Neutrophil (primary cell): ENCODE data around the gene MLLT10.
"Not testable (repeated sequence)": the region's sequence is repeated elsewhere in the genome, so short reads cannot be mapped to it uniquely, and the experiment has no call there.

ENCODE experiments used
- H3K27ac ChIP-seq: fragments of 200-600 bp; sonication (generic); 2 replicates; pipeline ENCODE4 v1.5.1; 2016; ENCODE audit warnings: mild to moderate bottlenecking, moderate library complexity
- H3K27me3 ChIP-seq: fragments of 200-600 bp; sonication (generic); 2 replicates; pipeline ENCODE4 v1.6.0; 2016; ENCODE audit warnings: mild to moderate bottlenecking
- H3K36me3 ChIP-seq: fragments of 200-600 bp; sonication (generic); 2 replicates; pipeline ENCODE4 v1.5.1; 2017
- H3K4me1 ChIP-seq, 2 experiments: fragments of 200-600 bp in 1 of 2; sonication (generic) in 1 of 2; 1 replicate in 1 of 2; 2 replicates in 1 of 2; pipeline versions ENCODE4 v1.5.1 to v1.6.1; 2013 to 2016; ENCODE audit warnings: low read depth in 1 of 2, low read length in 1 of 2, mild to moderate bottlenecking in 1 of 2, moderate library complexity in 1 of 2; ENCODE audit not compliant: control insufficient read depth in 1 of 2, insufficient read depth in 1 of 2
- H3K4me3 ChIP-seq, 2 experiments: fragments of 200-600 bp in 1 of 2; sonication (generic) in 1 of 2; 1 replicate in 1 of 2; 2 replicates in 1 of 2; pipeline ENCODE4 v1.5.1; 2013 to 2016; ENCODE audit warnings: low read depth in 1 of 2, low read length in 1 of 2, mild to moderate bottlenecking in 1 of 2, moderate library complexity in 1 of 2
- H3K9me3 ChIP-seq: fragments of 200-600 bp; sonication (generic); 2 replicates; pipeline ENCODE4 v1.5.1; 2016
- CTCF ChIP-seq: fragments of 200-600 bp; sonication (generic); IDR thresholded peaks from 2 replicates; pipeline ENCODE4 v1.5.1; 2016; ENCODE audit warnings: antibody characterized with exemption

The MLLT10 gene

GRCh38 chr10:21705828-21706176 lies 171.8 kb downstream of the MLLT10 start:
- TF ChIP-seq CTCF, result no peak
- H3K27me3 ChIP-seq, result no peaks in the 10 kb centered on the region
- no peak overlapping the region for H3K4me3 ChIP-seq
- H3K36me3 ChIP-seq, result no peaks in the 10 kb centered on the region
- no peak overlapping the region for H3K27ac ChIP-seq
- H3K4me1 ChIP-seq, result peaks cover 0 to 5% of the 10 kb centered on the region in 2 experiments
- no peaks in the 10 kb centered on the region for H3K9me3 ChIP-seq

- no peaks in the 10 kb centered on the region for H3K27me3 ChIP-seq
- no peak overlapping the region for H3K4me3 ChIP-seq
- H3K9me3 ChIP-seq, result no peaks in the 10 kb centered on the region
- H3K4me1 ChIP-seq, result peaks cover 0 to 5% of the 10 kb centered on the region in 2 experiments
- no peak overlapping the region for H3K27ac ChIP-seq
- H3K36me3 ChIP-seq, result no peaks in the 10 kb centered on the region
- no peak for TF ChIP-seq CTCF
These were observed 173.5 kb downstream of the MLLT10 start for GRCh38 chr10:21707498-21707897.

GRCh38 chr10:21712975-21713374 lies 178.9 kb downstream of the MLLT10 start:
- H3K4me3 ChIP-seq, result no peak overlapping the region
- H3K27ac ChIP-seq, result no peak overlapping the region
- H3K27me3 ChIP-seq, result no peaks in the 10 kb centered on the region
- no peaks in the 10 kb centered on the region for H3K9me3 ChIP-seq
- no peak for TF ChIP-seq CTCF
- no peaks in the 10 kb centered on the region for H3K4me1 ChIP-seq
- peaks cover 26% of the 10 kb centered on the region for H3K36me3 ChIP-seq

- peaks cover 37% of the 10 kb centered on the region for H3K36me3 ChIP-seq
- H3K27ac ChIP-seq, result no peak overlapping the region
These were observed 181.6 kb downstream of the MLLT10 start for GRCh38 chr10:21715531-21716195.

GRCh38 chr10:21717437-21718054 lies 183.5 kb downstream of the MLLT10 start:
- H3K4me3 ChIP-seq, H3K27ac ChIP-seq, H3K27me3 ChIP-seq, H3K9me3 ChIP-seq, H3K4me1 ChIP-seq: not testable (repeated sequence)
- H3K36me3 ChIP-seq, result peaks cover 37% of the 10 kb centered on the region

More at GRCh38 chr10:21715531-21716195, 181.6 kb downstream of the MLLT10 start:
- H3K4me3 ChIP-seq, result no peak overlapping the region
- no peaks in the 10 kb centered on the region for H3K9me3 ChIP-seq
- no peak for TF ChIP-seq CTCF
- H3K27me3 ChIP-seq, result no peaks in the 10 kb centered on the region
- H3K4me1 ChIP-seq, result no peaks in the 10 kb centered on the region

- Histone ChIP-seq H3K36me3 (peaks cover 27% of the 10 kb centered on the region), H3K9me3 (no peaks in the 10 kb centered on the region), H3K27me3 (no peaks in the 10 kb centered on the region), H3K4me3 (no peak overlapping the region), H3K27ac (no peak overlapping the region), H3K4me1 (peaks cover 1 to 4% of the 10 kb centered on the region in 2 experiments)
- TF ChIP-seq CTCF, result no peak
These were observed 185.5 kb downstream of the MLLT10 start for GRCh38 chr10:21719502-21719901.
